Measurements from ENCODE around the gene SPAG9. TPM values are rescaled to one million over a fixed set of nuclear protein-coding genes. Genes with fewer than 3 reads are reported as not detected.

Gene SPAG9
- total and polyA plus RNA-seq, 2 of the 8 experiments (the other 6 are each of a cell fraction or from before 2014, with no cell fraction given) = 9.8 to 63.8 TPM

- Histone ChIP-seq H2BK20ac (ENCODE audit: low read length) (no peak overlapping the region), H2BK120ac (replicated peaks; ENCODE audit: low read depth, low read length) (no peak overlapping the region), H3K4ac (replicated peaks; ENCODE audit: insufficient read length, low read depth, low read length) (no peak overlapping the region), H2BK12ac (ENCODE audit: low read depth, low read length) (no peak overlapping the region), H3K27ac (ENCODE audit: low read depth, low read length) (no peak overlapping the region), H3K56ac (replicated peaks; ENCODE audit: insufficient read length, low read depth, low read length) (no peak overlapping the region), H3K4me3 (ENCODE audit: extremely low read depth in 1 of 4, insufficient read depth in 2 of 4, low read depth in 3 of 4, low read length in 4 of 4) (no peak overlapping the region), H3K79me1 (ENCODE audit: low read depth, low read length) (no peaks in the 10 kb centered on the region), H3K9me3 (ENCODE audit: insufficient read depth in 2 of 2, low read depth in 1 of 2, low read length in 1 of 2) (no peaks in the 10 kb centered on the region), H2AFZ (ENCODE audit: low read length) (no peak overlapping the region), H4K91ac (replicated peaks; ENCODE audit: insufficient read length, low read length) (no peak overlapping the region), H4K5ac (ENCODE audit: insufficient read length, low read depth, low read length) (no peak overlapping the region), H2BK5ac (ENCODE audit: low read depth, low read length) (no peak overlapping the region), H4K8ac (ENCODE audit: extremely low read depth, insufficient read depth, low read length) (no peak overlapping the region), H3K9ac (replicated peaks in 1 of 4; ENCODE audit: extremely low read depth in 1 of 4, low read depth in 3 of 4, low read length in 3 of 4) (no peak overlapping the region), H3K23ac (ENCODE audit: insufficient read length) (no peak overlapping the region), H3K27me3 (replicated peaks in 1 of 4; ENCODE audit: control insufficient read depth in 3 of 4, extremely low read depth in 1 of 4, insufficient read depth in 3 of 4, low read length in 3 of 4) (no peaks in the 10 kb centered on the region), H3K4me2 (ENCODE audit: insufficient read depth in 1 of 2, low read depth in 2 of 2, low read length in 2 of 2) (no peak overlapping the region), H3K79me2 (ENCODE audit: control insufficient read depth in 1 of 2, insufficient read depth in 2 of 2, low read length in 2 of 2) (peaks cover 0 to 27% of the 10 kb centered on the region in 2 experiments; a peak in 2 of 4 replicates), H4K20me1 (replicated peaks in 1 of 2; ENCODE audit: control insufficient read depth in 1 of 2, insufficient read depth in 2 of 2, low read length in 2 of 2) (peaks cover 0 to 2% of the 10 kb centered on the region in 2 experiments), H3K36me3 (ENCODE audit: control insufficient read depth in 2 of 4, insufficient read depth in 4 of 4, low read length in 3 of 4) (no peaks in the 10 kb centered on the region), H3K18ac (ENCODE audit: extremely low read depth, low read length) (no peak overlapping the region), H3K23me2 (ENCODE audit: low read depth, low read length) (no peaks in the 10 kb centered on the region; the same call in 1 of the 2 replicates), H3K4me1 (replicated peaks in 1 of 4; ENCODE audit: control insufficient read depth in 3 of 4, insufficient read depth in 4 of 4, low read length in 3 of 4) (peaks cover 2 to 4% (median 3%) of the 10 kb centered on the region in 4 experiments; a peak in 4 of 7 replicates), H2BK15ac (ENCODE audit: low read length) (no peak overlapping the region), H3K14ac (ENCODE audit: insufficient read length) (no peak overlapping the region), H2AK5ac (ENCODE audit: low read depth, low read length) (no peak overlapping the region)
- ChIA-PET CTCF (ENCODE audit: partially characterized antibody) (interaction anchor here (1.4 to 10.2 kb wide), 2 partner anchors 11 to 58 kb away, joined by 5 to 147 read pairs; no protein-coding TSS in a partner anchor), POLR2A (ENCODE audit: partially characterized antibody) (interaction anchor here (0.6 kb wide), 1 partner anchor 201 kb away, joined by 3 read pairs; no protein-coding TSS in a partner anchor)
- no peak for DNase-seq (ENCODE audit: low read depth in 1 of 2, low spot score in 2 of 2)
- no peak for FAIRE-seq
- 91% methylated on average over 2 of the region's 2 CpGs; no CpG with 5 or more reads in 1 of the 2 experiments for WGBS, 2 experiments (ENCODE audit: extremely low coverage in 1 of 2, insufficient coverage in 1 of 2, insufficient read length in 1 of 2, insufficient replicate concordance in 2 of 2, low coverage in 1 of 2, low lambda C conversion rate in 2 of 2, missing lambda C conversion rate in 1 of 2)
- TF ChIP-seq, protein P1, sequence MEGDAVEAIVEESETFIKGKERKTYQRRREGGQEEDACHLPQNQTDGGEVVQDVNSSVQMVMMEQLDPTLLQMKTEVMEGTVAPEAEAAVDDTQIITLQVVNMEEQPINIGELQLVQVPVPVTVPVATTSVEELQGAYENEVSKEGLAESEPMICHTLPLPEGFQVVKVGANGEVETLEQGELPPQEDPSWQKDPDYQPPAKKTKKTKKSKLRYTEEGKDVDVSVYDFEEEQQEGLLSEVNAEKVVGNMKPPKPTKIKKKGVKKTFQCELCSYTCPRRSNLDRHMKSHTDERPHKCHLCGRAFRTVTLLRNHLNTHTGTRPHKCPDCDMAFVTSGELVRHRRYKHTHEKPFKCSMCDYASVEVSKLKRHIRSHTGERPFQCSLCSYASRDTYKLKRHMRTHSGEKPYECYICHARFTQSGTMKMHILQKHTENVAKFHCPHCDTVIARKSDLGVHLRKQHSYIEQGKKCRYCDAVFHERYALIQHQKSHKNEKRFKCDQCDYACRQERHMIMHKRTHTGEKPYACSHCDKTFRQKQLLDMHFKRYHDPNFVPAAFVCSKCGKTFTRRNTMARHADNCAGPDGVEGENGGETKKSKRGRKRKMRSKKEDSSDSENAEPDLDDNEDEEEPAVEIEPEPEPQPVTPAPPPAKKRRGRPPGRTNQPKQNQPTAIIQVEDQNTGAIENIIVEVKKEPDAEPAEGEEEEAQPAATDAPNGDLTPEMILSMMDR (IDR thresholded peaks at IDR 0.05; ENCODE audit: control extremely low read depth in 1 of 3, insufficient read depth in 1 of 3, low read depth in 1 of 3, low read length in 3 of 3) = no peak
- TF ChIP-seq TAF7 (optimal IDR thresholded peaks at IDR 0.05; ENCODE audit: borderline replicate concordance, low read depth, low read length) = no peak
- no peak for TF ChIP-seq POLR2A (IDR thresholded peaks at IDR 0.05; ENCODE audit: control extremely low read depth in 1 of 2, low read depth in 2 of 2, low read length in 2 of 2)
- no peak for TF ChIP-seq PHF8 (conservative IDR thresholded peaks at IDR 0.05; ENCODE audit: low read depth, low read length)
- no peak for TF ChIP-seq ASH2L (IDR thresholded peaks at IDR 0.05; ENCODE audit: low read length)
- no peak for TF ChIP-seq TBP (IDR thresholded peaks at IDR 0.05; ENCODE audit: low read depth, low read length)
- TF ChIP-seq CBX8 (IDR thresholded peaks at IDR 0.05; ENCODE audit: borderline replicate concordance, low read depth, low read length) = no peak
- no peak for TF ChIP-seq BRCA1 (IDR thresholded peaks at IDR 0.05; ENCODE audit: low read depth, low read length)
- TF ChIP-seq, protein P2, sequence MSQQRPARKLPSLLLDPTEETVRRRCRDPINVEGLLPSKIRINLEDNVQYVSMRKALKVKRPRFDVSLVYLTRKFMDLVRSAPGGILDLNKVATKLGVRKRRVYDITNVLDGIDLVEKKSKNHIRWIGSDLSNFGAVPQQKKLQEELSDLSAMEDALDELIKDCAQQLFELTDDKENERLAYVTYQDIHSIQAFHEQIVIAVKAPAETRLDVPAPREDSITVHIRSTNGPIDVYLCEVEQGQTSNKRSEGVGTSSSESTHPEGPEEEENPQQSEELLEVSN (IDR thresholded peaks at IDR 0.05) = no peak
- TF ChIP-seq SIRT6 (IDR thresholded peaks at IDR 0.05; ENCODE audit: low read length) = no peak
- TF ChIP-seq CHD2 (IDR thresholded peaks at IDR 0.05; ENCODE audit: low read length) = no peak
These were observed 60.9 kb downstream of the SPAG9 start for GRCh38 chr17:51059781-51060180.

Measured in H1 (cell line).